LNCaP clone FGC (cell line): ENCODE data around the gene CD84.
A peak's percentile ranks its signal among the peaks of the same experiment; 100 is the strongest.

Experiments
- DNase-seq: peaks from one replicate; pipeline ENCODE4 v3.0.0-alpha.2; 2011; ENCODE audit warnings: low read depth
- H3K4me3 ChIP-seq: 2 replicates; pipeline ENCODE4 v1.5.1; 2011; ENCODE audit warnings: mild to moderate bottlenecking, low read depth, low read length, control low read depth
- CTCF ChIP-seq: IDR thresholded peaks from 2 replicates; pipeline ENCODE4 v1.5.1; 2012; ENCODE audit warnings: mild to moderate bottlenecking; ENCODE audit not compliant: control insufficient read depth, insufficient read depth; ENCODE audit errors: extremely low read depth

The CD84 gene

DNA sequence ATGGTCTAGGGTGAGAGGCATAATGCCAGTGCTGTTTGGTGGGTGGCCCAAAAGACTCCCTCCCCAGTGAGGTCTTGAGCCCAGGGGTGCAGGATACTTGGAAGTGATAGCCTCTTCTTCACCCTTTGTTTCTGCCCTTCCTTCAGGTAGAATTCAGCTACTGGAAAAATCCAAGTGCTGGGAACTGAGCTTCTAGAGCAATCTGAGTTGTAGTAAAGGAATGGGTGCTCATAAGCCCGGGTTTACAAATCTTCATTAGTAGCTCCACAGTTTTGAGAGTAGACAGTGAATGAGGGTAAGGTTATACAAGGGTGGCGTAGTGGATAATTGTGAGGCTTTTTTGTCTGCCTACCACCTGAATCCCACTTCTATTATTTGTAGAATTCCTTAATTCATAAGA lies 29.2 kb upstream of the CD84 start:
- no peak overlapping the region for H3K4me3 ChIP-seq
- no peak for TF ChIP-seq CTCF
- no peak for DNase-seq

DNA sequence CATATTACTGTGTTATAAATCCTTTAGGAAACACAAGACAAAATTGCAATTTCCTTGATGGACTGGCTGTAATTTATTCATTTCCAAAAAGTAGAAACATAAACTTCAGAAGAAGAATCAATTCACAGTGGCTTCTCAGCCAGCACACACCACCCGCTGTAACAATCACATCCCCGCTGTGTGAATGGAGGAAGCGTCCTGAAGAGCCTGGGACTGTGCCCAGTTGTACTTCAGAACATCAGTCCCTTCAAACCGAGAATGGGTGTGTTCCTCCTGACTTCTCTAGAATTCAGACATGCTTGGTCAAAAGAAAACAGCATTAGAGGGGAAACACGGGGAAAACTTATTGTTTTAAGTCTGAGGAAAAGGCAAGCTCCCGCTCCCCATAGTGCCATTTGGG lies 28.8 kb upstream of the CD84 start:
- no peak for TF ChIP-seq CTCF
- no peak overlapping the region for H3K4me3 ChIP-seq
- no peak for DNase-seq

DNA sequence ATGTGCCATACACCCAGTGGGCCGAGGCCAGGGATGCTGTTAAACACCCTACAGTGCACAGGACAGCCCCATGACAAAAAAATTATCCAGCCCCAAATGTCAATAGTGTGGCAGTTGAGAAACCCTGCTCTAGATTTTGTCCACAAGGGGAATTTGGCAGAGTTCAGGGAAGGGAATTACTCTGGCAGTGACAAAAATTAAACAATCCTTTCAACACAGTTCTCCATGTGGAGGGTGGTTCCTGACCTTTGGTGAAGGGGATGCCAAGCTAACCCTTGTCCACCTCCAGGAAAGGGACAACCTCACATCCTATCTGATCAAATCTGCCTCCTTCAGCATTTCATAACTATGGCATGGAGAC lies 28.4 kb upstream of the CD84 start:
- DNase-seq, result no peak
- no peak for TF ChIP-seq CTCF
- no peak overlapping the region for H3K4me3 ChIP-seq

DNA sequence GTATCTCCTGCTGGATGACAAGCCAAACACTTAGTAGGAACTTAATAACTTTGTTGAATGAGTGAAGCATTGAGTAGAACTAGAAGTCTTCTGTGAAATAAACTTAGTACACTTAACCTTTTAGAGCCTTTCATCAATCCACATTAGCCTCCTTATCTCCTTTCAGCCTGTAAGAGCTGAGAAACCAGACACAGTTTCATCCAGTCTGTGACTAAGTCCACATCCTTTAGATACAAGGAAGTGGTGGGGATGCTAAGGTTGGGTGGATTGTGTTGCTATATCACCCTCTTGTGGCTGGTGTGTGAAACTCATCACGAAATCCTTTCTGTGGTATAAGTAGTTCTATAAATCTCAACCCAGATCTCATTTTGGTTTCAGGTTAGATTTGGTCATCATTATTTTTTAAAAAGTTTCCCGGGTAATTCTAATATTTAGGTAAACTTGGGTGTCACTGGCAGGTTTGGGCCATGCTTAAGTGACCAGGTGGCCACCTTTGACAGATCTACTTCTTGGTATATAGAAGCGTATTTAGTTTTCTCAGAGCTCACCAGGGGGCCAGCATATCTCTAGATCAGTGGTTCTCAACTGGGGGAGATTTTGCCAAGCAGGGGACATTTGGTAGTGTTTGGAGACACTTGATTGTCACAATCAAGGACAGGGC lies 27.8 kb upstream of the CD84 start:
- peak; percentile 86 for TF ChIP-seq CTCF
- H3K4me3 ChIP-seq, result no peak overlapping the region
- peak; percentile 50 for DNase-seq

DNA sequence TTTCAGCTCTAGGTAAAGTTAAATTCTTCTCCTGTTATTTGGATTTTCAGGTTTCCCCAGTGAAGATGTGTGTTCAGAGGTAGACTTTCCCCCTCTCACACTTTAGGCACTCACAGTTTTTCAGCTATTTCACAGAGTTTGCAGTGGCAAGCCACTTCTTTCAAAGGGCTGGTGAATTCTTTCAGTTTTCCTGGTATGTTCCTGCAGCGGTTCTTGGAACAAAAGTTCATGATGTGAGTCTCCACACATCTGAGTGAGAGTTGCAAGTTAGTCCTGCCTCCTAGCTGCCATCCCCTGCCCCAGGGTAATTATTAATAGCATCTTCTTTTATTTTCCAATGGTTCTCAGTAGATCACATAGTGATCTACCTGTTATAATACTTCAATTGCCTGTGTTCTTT lies 27.3 kb upstream of the CD84 start:
- no peak for TF ChIP-seq CTCF
- no peak overlapping the region for H3K4me3 ChIP-seq
- DNase-seq, result no peak

GRCh38 chr1:160605792-160606479 lies 26.6 kb upstream of the CD84 start:
- no peak for DNase-seq
- TF ChIP-seq CTCF, result no peak
- H3K4me3 ChIP-seq, result no peak overlapping the region

GRCh38 chr1:160605205-160605604 lies 25.9 kb upstream of the CD84 start:
- H3K4me3 ChIP-seq, result no peak overlapping the region
- TF ChIP-seq CTCF, result no peak
- no peak for DNase-seq
